ENCODE measurements around the gene SLC22A8.
A peak's percentile ranks its signal among the peaks of the same experiment; 100 is the strongest.
"Not testable (repeated sequence)": the region's sequence is repeated elsewhere in the genome, so short reads cannot be mapped to it uniquely, and the experiment has no call there.

Gene SLC22A8

GRCh38 chr11:62985041-62985750 is 30.4 kb downstream of the SLC22A8 start:
- DNase-seq (ENCODE audit: low read depth in 3 of 3): no peak

GRCh38 chr11:62984451-62984991 is 31.1 kb downstream of the SLC22A8 start, which contains the start of gene SLC22A6:
Gene SLC22A6 (minus strand): TSS chr11:62984967. CDS start chr11:62984690, 277 bp downstream.
- no peak for DNase-seq (ENCODE audit: low read depth in 3 of 3)

GRCh38 chr11:62983536-62984199 is 32.0 kb downstream of the SLC22A8 start:
- no peak for DNase-seq (ENCODE audit: low read depth in 3 of 3)

GRCh38 chr11:62981743-62982142 is 33.9 kb downstream of the SLC22A8 start:
- no peak for DNase-seq (ENCODE audit: low read depth in 3 of 3)

GRCh38 chr11:62980133-62980760 is 35.4 kb downstream of the SLC22A8 start:
- no peak for DNase-seq (ENCODE audit: low read depth in 3 of 3)

GRCh38 chr11:62976109-62976508 is 39.5 kb downstream of the SLC22A8 start:
- DNase-seq (ENCODE audit: low read depth in 3 of 3): no peak

- peak in 2 of 3 experiments; percentile 3 to 17 for DNase-seq (ENCODE audit: low read depth in 3 of 3)
Observed at GRCh38 chr11:62974848-62975522, 40.7 kb downstream of the SLC22A8 start.

GRCh38 chr11:62965574-62965973 is 50.1 kb downstream of the SLC22A8 start:
- no peak for DNase-seq (ENCODE audit: low read depth in 3 of 3)

- DNase-seq (ENCODE audit: low read depth in 3 of 3): no peak
Observed at GRCh38 chr11:62962391-62962790, 53.2 kb downstream of the SLC22A8 start.

- DNase-seq (ENCODE audit: low read depth in 3 of 3): no peak
Observed at GRCh38 chr11:62961017-62961570, 54.5 kb downstream of the SLC22A8 start.

GRCh38 chr11:62959422-62959980 is 56.1 kb downstream of the SLC22A8 start:
- no peak for DNase-seq (ENCODE audit: low read depth in 3 of 3)

- no peak for DNase-seq (ENCODE audit: low read depth in 3 of 3)
Observed at GRCh38 chr11:62958547-62959421, 56.9 kb downstream of the SLC22A8 start.

- no peak for DNase-seq (ENCODE audit: low read depth in 3 of 3)
Observed at GRCh38 chr11:62957147-62957546, 58.5 kb downstream of the SLC22A8 start.

GRCh38 chr11:62954478-62954877 is 61.2 kb downstream of the SLC22A8 start:
- no peak for DNase-seq (ENCODE audit: low read depth in 3 of 3)

- no peak for DNase-seq (ENCODE audit: low read depth in 3 of 3)
Observed at GRCh38 chr11:62953811-62954210, 61.8 kb downstream of the SLC22A8 start.

GRCh38 chr11:62948765-62949320 is 66.8 kb downstream of the SLC22A8 start:
- DNase-seq (ENCODE audit: low read depth in 3 of 3): no peak

GRCh38 chr11:62945538-62945937 is 70.1 kb downstream of the SLC22A8 start:
- DNase-seq (ENCODE audit: low read depth in 3 of 3): not testable (repeated sequence)
